Parathyroid adenoma (tissue), 2 donors: ENCODE measurements around the gene SBF2.

ENCODE experiments used
- H2AFZ ChIP-seq: fragments of 300-600 bp; sonication (generic); one replicate; pipeline ENCODE4 v1.7.0; 2017; ENCODE audit warnings: antibody characterized with exemption, mild to moderate bottlenecking
- H3K27ac ChIP-seq: fragments of 300-600 bp; sonication (generic); one replicate; pipeline ENCODE4 v1.7.0; 2017
- H3K27me3 ChIP-seq: fragments of 300-600 bp; sonication (generic); one replicate; pipeline ENCODE4 v1.7.0; 2017; ENCODE audit warnings: low read length; ENCODE audit not compliant: control insufficient read depth, insufficient read depth
- H3K36me3 ChIP-seq: fragments of 300-600 bp; sonication (generic); one replicate; pipeline ENCODE4 v1.7.0; 2017; ENCODE audit warnings: low read length; ENCODE audit not compliant: control insufficient read depth, insufficient read depth
- H3K4me1 ChIP-seq: fragments of 300-600 bp; sonication (generic); one replicate; pipeline ENCODE4 v1.7.0; 2017; ENCODE audit warnings: control low read depth
- H3K4me2 ChIP-seq: fragments of 300-600 bp; sonication (generic); one replicate; pipeline ENCODE4 v1.7.0; 2017; ENCODE audit warnings: low read length
- H3K4me3 ChIP-seq: fragments of 300-600 bp; sonication (generic); one replicate; pipeline ENCODE4 v1.7.0; 2017; ENCODE audit warnings: low read depth, low read length
- H3K79me2 ChIP-seq: fragments of 300-600 bp; sonication (generic); one replicate; pipeline ENCODE4 v1.7.0; 2017; ENCODE audit warnings: control low read depth
- H3K9ac ChIP-seq: fragments of 300-600 bp; sonication (generic); one replicate; pipeline ENCODE4 v1.7.0; 2017; ENCODE audit warnings: mild to moderate bottlenecking
- H3K9me3 ChIP-seq: fragments of 300-600 bp; sonication (generic); one replicate; pipeline ENCODE4 v1.7.0; 2017; ENCODE audit warnings: low read length; ENCODE audit not compliant: control insufficient read depth
- CTCF ChIP-seq: fragments of 300-600 bp; sonication (generic); IDR thresholded peaks from one replicate; pipeline ENCODE4 v1.7.0; 2017; ENCODE audit warnings: antibody characterized with exemption, mild to moderate bottlenecking
- donor health status: primary hyperparathyroidism.

SBF2 gene

GRCh38 chr11:10282117-10282516, 11.9 kb downstream of the SBF2 start:
- H3K36me3 ChIP-seq, result no peaks in the 10 kb centered on the region
- no peak for TF ChIP-seq CTCF
- no peak overlapping the region for H2AFZ ChIP-seq
- no peak overlapping the region for H3K9ac ChIP-seq
- no peaks in the 10 kb centered on the region for H3K27me3 ChIP-seq
- peaks cover 11% of the 10 kb centered on the region for H3K79me2 ChIP-seq
- peaks cover 4% of the 10 kb centered on the region for H3K4me1 ChIP-seq
- H3K27ac ChIP-seq, result no peak overlapping the region
- H3K9me3 ChIP-seq, result no peaks in the 10 kb centered on the region
- no peak overlapping the region for H3K4me2 ChIP-seq
- H3K4me3 ChIP-seq, result no peak overlapping the region

GRCh38 chr11:10275714-10276113, 18.3 kb downstream of the SBF2 start:
- TF ChIP-seq CTCF, result no peak

GRCh38 chr11:10274726-10275125, 19.3 kb downstream of the SBF2 start:
- H3K27ac ChIP-seq, result no peak overlapping the region
- no peak overlapping the region for H2AFZ ChIP-seq
- H3K4me2 ChIP-seq, result no peak overlapping the region
- no peak overlapping the region for H3K4me3 ChIP-seq
- no peaks in the 10 kb centered on the region for H3K36me3 ChIP-seq
- no peaks in the 10 kb centered on the region for H3K27me3 ChIP-seq
- no peaks in the 10 kb centered on the region for H3K4me1 ChIP-seq
- H3K9ac ChIP-seq, result no peak overlapping the region
- no peak for TF ChIP-seq CTCF
- H3K79me2 ChIP-seq, result no peaks in the 10 kb centered on the region
- H3K9me3 ChIP-seq, result no peaks in the 10 kb centered on the region

More at GRCh38 chr11:10275714-10276113, 18.3 kb downstream of the SBF2 start:
- H3K79me2 ChIP-seq, result no peaks in the 10 kb centered on the region
- H3K4me3 ChIP-seq, result no peak overlapping the region
- H3K9ac ChIP-seq, result no peak overlapping the region
- H2AFZ ChIP-seq, result no peak overlapping the region
- H3K36me3 ChIP-seq, result no peaks in the 10 kb centered on the region
- no peaks in the 10 kb centered on the region for H3K9me3 ChIP-seq
- H3K4me1 ChIP-seq, result peaks cover 4% of the 10 kb centered on the region
- no peaks in the 10 kb centered on the region for H3K27me3 ChIP-seq
- no peak overlapping the region for H3K4me2 ChIP-seq
- no peak overlapping the region for H3K27ac ChIP-seq

- Histone ChIP-seq H3K36me3 (no peaks in the 10 kb centered on the region), H3K9me3 (no peaks in the 10 kb centered on the region), H3K4me3 (no peak overlapping the region), H2AFZ (no peak overlapping the region), H3K4me1 (no peaks in the 10 kb centered on the region), H3K27ac (no peak overlapping the region), H3K79me2 (peaks cover 3% of the 10 kb centered on the region), H3K27me3 (no peaks in the 10 kb centered on the region), H3K9ac (no peak overlapping the region), H3K4me2 (no peak overlapping the region)
- no peak for TF ChIP-seq CTCF
Measured at GRCh38 chr11:10273738-10274137, 20.3 kb downstream of the SBF2 start.

GRCh38 chr11:10272132-10272531, 21.9 kb downstream of the SBF2 start:
- TF ChIP-seq CTCF, result no peak

More at GRCh38 chr11:10272132-10272531, 21.9 kb downstream of the SBF2 start:
- H3K27ac ChIP-seq, result no peak overlapping the region
- H3K4me2 ChIP-seq, result no peak overlapping the region
- no peaks in the 10 kb centered on the region for H3K36me3 ChIP-seq
- no peak overlapping the region for H3K9ac ChIP-seq
- no peaks in the 10 kb centered on the region for H3K4me1 ChIP-seq
- no peak overlapping the region for H3K4me3 ChIP-seq
- H2AFZ ChIP-seq, result no peak overlapping the region
- peaks cover 3% of the 10 kb centered on the region for H3K79me2 ChIP-seq
- no peaks in the 10 kb centered on the region for H3K9me3 ChIP-seq
- no peaks in the 10 kb centered on the region for H3K27me3 ChIP-seq
